ENCODE results near the gene ATP6V0D1.

The ATP6V0D1 gene

DNA sequence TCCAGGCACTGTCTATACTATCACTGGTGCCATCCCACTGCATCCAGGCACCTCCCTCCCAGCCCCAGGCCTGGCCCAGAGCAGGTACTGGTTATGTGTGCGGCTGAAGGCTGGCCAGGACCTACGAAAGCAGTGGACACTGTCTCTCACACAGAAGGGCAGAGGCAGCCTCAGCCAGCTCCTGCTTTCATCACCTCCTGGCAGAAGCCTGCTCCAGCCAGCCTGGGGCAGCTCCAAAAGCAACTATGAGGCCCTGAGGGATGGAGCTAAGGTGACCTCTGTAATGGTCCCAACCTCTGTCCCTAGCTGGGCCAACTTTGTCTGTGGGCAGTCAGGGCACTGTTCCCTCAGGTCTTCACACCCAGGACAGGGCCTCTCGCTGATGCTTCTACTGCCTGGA lies 31.2 kb downstream of the ATP6V0D1 start:
- Histone ChIP-seq H3K36me3 (replicated peaks; ENCODE audit: low read depth, low read length) (peaks cover 8% of the 10 kb centered on the region), H3K4me3 (ENCODE audit: low read length) (no peak overlapping the region), H4K20me1 (ENCODE audit: insufficient read depth, low read length) (peaks cover 15% of the 10 kb centered on the region), H3K4me2 (ENCODE audit: low read length) (no peak overlapping the region), H3K79me2 (ENCODE audit: low read length) (no peaks in the 10 kb centered on the region), H3K4me1 (ENCODE audit: low read length) (no peaks in the 10 kb centered on the region), H3K27me3 (ENCODE audit: low read depth, low read length) (no peaks in the 10 kb centered on the region), H3K9ac (ENCODE audit: low read length) (no peak overlapping the region), H2AFZ (ENCODE audit: low read depth, low read length) (no peak overlapping the region), H3K9me3 (ENCODE audit: insufficient read depth, low read length) (no peaks in the 10 kb centered on the region), H3K27ac (ENCODE audit: low read length) (no peak overlapping the region)
- TF ChIP-seq EZH2phosphoT487 (IDR thresholded peaks at IDR 0.05; ENCODE audit: low read depth) = no peak
- TF ChIP-seq, protein P1, sequence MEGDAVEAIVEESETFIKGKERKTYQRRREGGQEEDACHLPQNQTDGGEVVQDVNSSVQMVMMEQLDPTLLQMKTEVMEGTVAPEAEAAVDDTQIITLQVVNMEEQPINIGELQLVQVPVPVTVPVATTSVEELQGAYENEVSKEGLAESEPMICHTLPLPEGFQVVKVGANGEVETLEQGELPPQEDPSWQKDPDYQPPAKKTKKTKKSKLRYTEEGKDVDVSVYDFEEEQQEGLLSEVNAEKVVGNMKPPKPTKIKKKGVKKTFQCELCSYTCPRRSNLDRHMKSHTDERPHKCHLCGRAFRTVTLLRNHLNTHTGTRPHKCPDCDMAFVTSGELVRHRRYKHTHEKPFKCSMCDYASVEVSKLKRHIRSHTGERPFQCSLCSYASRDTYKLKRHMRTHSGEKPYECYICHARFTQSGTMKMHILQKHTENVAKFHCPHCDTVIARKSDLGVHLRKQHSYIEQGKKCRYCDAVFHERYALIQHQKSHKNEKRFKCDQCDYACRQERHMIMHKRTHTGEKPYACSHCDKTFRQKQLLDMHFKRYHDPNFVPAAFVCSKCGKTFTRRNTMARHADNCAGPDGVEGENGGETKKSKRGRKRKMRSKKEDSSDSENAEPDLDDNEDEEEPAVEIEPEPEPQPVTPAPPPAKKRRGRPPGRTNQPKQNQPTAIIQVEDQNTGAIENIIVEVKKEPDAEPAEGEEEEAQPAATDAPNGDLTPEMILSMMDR (IDR thresholded peaks at IDR 0.05; ENCODE audit: low read depth, low read length) = no peak

DNA sequence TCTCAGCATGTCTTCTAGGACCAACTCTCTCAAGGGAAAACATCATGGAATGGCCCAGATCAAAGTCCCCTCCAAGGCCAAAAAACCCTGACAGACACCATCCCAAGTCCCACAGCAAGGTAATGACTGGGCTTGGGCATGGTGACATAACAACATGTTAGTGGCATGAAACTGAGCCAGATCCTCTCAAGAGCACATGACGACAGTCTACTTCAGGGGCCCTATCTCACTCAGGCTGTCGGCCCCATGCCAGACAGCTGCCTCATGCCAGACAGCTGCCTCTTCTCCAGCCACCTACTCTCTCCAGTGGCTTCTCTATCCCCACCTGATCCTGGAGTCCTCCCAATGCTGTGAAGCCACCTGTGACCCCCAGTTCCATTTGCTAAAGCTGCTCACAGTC lies 31.6 kb downstream of the ATP6V0D1 start:
- H3K9ac ChIP-seq (ENCODE audit: low read length) = no peak overlapping the region
- no peak overlapping the region for H3K4me3 ChIP-seq (ENCODE audit: low read length)
- H3K4me2 ChIP-seq (ENCODE audit: low read length) = no peak overlapping the region
- no peak overlapping the region for H3K27ac ChIP-seq (ENCODE audit: low read length)
- no peaks in the 10 kb centered on the region for H3K27me3 ChIP-seq (ENCODE audit: low read depth, low read length)
- TF ChIP-seq, protein P1 (IDR thresholded peaks at IDR 0.05; ENCODE audit: low read depth, low read length) = no peak
- TF ChIP-seq EZH2phosphoT487 (IDR thresholded peaks at IDR 0.05; ENCODE audit: low read depth) = no peak
- H4K20me1 ChIP-seq (ENCODE audit: insufficient read depth, low read length) = peaks cover 15% of the 10 kb centered on the region
- H2AFZ ChIP-seq (ENCODE audit: low read depth, low read length) = no peak overlapping the region
- H3K79me2 ChIP-seq (ENCODE audit: low read length) = no peaks in the 10 kb centered on the region
- H3K4me1 ChIP-seq (ENCODE audit: low read length) = no peaks in the 10 kb centered on the region
- H3K36me3 ChIP-seq (replicated peaks; ENCODE audit: low read depth, low read length) = peaks cover 8% of the 10 kb centered on the region
- H3K9me3 ChIP-seq (ENCODE audit: insufficient read depth, low read length) = no peaks in the 10 kb centered on the region

DNA sequence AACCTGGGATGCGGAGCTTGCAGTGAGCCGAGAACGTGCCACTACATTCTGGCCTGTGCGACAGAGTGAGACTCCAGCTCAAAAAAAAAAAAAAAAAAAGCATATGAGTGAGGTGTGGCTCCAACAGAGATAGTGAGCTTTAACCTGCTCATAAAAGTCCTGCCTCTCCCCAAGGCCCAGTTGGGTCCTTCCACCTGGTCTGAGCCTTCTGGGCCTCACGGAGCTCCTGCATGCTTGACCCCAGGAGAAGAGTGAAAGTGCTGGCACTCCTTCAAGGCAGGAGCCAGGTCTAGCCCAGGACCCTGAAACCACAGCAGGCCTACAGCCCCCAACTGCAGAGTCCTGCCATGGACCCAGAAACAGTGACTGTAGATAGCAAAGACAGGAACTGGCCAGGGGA lies 32.4 kb downstream of the ATP6V0D1 start:
- Histone ChIP-seq H3K27ac (ENCODE audit: low read length) (no peak overlapping the region), H3K4me2 (ENCODE audit: low read length) (no peak overlapping the region), H3K4me3 (ENCODE audit: low read length) (no peak overlapping the region), H2AFZ (ENCODE audit: low read depth, low read length) (no peak overlapping the region), H3K9me3 (ENCODE audit: insufficient read depth, low read length) (no peaks in the 10 kb centered on the region), H3K27me3 (ENCODE audit: low read depth, low read length) (no peaks in the 10 kb centered on the region), H3K79me2 (ENCODE audit: low read length) (no peaks in the 10 kb centered on the region), H3K36me3 (replicated peaks; ENCODE audit: low read depth, low read length) (peaks cover 8% of the 10 kb centered on the region), H3K4me1 (ENCODE audit: low read length) (no peaks in the 10 kb centered on the region), H3K9ac (ENCODE audit: low read length) (no peak overlapping the region), H4K20me1 (ENCODE audit: insufficient read depth, low read length) (peaks cover 11% of the 10 kb centered on the region)
- TF ChIP-seq, protein P1 (IDR thresholded peaks at IDR 0.05; ENCODE audit: low read depth, low read length) = no peak
- no peak for TF ChIP-seq EZH2phosphoT487 (IDR thresholded peaks at IDR 0.05; ENCODE audit: low read depth)

DNA sequence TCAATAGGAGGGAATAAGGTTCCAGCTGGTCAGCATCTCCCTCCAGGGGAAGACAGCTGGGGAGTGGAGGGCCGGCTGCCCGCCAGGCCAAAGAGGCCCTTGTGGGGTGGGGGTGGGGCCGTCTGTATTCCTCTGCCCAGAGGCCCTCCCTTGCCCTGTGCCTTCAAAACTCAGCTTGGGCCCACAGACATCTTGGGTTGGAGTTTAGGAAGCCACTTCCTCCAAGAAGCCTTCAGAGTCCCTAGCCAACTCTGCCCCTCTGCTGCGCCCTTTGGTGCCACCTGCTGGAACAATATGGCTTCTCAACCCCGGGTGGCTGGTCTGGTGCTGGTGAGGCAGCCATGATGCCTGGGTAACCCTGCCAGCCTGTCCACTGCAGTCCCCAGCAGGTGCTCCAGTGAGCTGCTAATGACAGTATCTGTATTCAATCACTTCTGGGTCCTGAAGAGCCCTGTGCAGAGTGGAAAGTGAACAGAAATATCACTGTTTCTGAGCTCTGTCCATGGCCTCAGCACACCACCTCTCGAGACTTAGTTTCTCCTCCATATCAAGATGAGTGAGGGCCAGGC lies 33.4 kb downstream of the ATP6V0D1 start:
- H3K4me2 ChIP-seq (ENCODE audit: low read length) = no peak overlapping the region
- no peaks in the 10 kb centered on the region for H3K4me1 ChIP-seq (ENCODE audit: low read length)
- no peak overlapping the region for H3K9ac ChIP-seq (ENCODE audit: low read length)
- TF ChIP-seq EZH2phosphoT487 (IDR thresholded peaks at IDR 0.05; ENCODE audit: low read depth) = no peak
- TF ChIP-seq, protein P1 (IDR thresholded peaks at IDR 0.05; ENCODE audit: low read depth, low read length) = peak; percentile 80
- no peaks in the 10 kb centered on the region for H3K9me3 ChIP-seq (ENCODE audit: insufficient read depth, low read length)
- no peak overlapping the region for H3K4me3 ChIP-seq (ENCODE audit: low read length)
- H3K36me3 ChIP-seq (replicated peaks; ENCODE audit: low read depth, low read length) = peaks cover 8% of the 10 kb centered on the region
- no peaks in the 10 kb centered on the region for H3K27me3 ChIP-seq (ENCODE audit: low read depth, low read length)
- H2AFZ ChIP-seq (ENCODE audit: low read depth, low read length) = no peak overlapping the region
- H3K27ac ChIP-seq (ENCODE audit: low read length) = no peak overlapping the region
- H3K79me2 ChIP-seq (ENCODE audit: low read length) = no peaks in the 10 kb centered on the region
- peaks cover 11% of the 10 kb centered on the region for H4K20me1 ChIP-seq (ENCODE audit: insufficient read depth, low read length)

Data from OCI-LY3 (cell line).